ENCODE data around the gene LNPEP.

GRCh38 chr5:97049175-97049574 is 113.3 kb downstream of the LNPEP start:
- TF ChIP-seq CTCF (conservative IDR thresholded peaks at IDR 0.05; ENCODE audit: low read length) (no peak), EZH2phosphoT487 (IDR thresholded peaks at IDR 0.05; ENCODE audit: borderline replicate concordance, low read depth, low read length) (no peak)

Data from OCI-LY7 (cell line).